Glomerular visceral epithelial cell (primary cell): ENCODE results near the gene SPDYE3.
"Not testable (repeated sequence)": the region's sequence is repeated elsewhere in the genome, so short reads cannot be mapped to it uniquely, and the experiment has no call there.

Experiments
- DNase-seq: peaks from one replicate; pipeline ENCODE4 v3.0.0-alpha.2; 2016; ENCODE audit errors: extremely low spot score

Gene SPDYE3

GRCh38 chr7:100352230-100352781 is 44.8 kb downstream of the SPDYE3 start:
- not testable (repeated sequence) for DNase-seq

DNA sequence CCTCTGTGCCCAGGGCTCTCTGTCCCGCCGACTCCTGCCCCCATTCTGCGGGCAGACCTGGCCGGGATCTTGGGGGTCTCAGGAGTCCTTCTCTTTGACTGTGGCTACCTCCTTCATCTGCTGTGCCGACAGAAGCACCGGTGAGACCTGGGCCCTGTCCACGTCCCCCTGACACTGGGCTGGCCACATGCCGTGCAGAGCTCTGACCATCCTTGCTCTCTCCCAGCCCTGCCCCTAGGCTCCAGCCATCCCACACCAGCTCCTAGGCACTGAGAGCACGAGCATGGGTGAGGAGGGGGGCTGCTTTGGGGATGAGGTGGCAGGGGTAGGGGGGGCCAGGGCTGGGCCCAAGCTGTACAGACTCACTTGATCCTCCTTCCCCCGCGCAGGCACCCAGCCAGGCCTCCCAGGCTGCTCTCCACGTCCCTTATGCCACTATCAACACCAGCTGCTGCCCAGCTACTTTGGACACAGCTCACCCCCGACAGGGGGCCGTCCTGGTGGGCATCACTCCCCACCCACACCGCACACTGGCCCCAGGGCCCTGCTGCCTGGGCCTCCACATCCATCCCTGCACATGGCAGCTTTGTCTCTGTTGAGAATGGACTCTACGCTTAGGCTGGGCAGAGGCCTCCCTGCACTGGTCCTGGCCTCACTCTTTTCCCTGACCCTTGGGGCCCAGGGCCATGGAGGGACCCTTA is 45.6 kb downstream of the SPDYE3 start:
- DNase-seq, result no peak

DNA sequence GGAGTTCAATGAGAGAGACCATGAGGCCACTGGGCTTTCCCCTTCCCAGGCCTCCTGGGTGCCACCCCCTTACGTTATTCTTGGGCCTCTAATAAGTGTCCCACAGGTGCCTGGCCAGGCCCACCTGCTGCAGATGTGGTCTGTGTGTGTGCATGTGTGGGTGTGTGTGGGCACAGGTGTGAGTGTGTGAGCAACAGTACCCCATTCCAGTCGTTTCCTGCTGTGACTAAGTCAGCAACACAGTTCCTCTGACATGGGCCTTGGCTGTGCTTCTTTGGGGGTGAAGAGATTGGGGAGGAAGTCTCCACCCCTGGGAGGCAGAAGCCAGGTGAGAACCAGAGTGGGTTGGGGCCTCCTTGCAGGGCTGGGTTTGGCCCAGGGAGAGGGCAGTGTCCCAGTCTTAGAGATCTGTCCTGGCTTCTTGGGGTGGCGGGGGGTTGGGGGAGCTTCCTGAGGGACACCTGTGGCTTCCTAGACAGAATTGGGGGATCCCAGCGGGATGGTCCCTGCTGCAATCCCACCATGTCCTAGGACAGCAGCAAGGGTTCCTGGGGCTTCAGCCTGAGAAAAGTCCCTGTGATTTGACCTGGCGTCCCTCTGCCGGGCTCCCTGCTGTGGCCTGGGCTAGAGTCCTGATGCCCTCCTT is 46.3 kb downstream of the SPDYE3 start:
- DNase-seq, result no peak

- no peak for DNase-seq
These were observed 49.0 kb downstream of the SPDYE3 start for GRCh38 chr7:100356416-100357068.

GRCh38 chr7:100357131-100357561 is 49.6 kb downstream of the SPDYE3 start:
- no peak for DNase-seq

GRCh38 chr7:100358027-100358856 is 50.7 kb downstream of the SPDYE3 start, which contains the start of gene PILRB:
TSS of gene PILRB (plus strand) at chr7:100358117. CDS start at chr7:100358303, 186 bp downstream.
- DNase-seq, result no peak

GRCh38 chr7:100358857-100359212 is 51.3 kb downstream of the SPDYE3 start:
- no peak for DNase-seq

GRCh38 chr7:100360135-100360854 is 52.8 kb downstream of the SPDYE3 start:
- DNase-seq, result no peak

GRCh38 chr7:100363098-100363497 is 55.6 kb downstream of the SPDYE3 start:
- no peak for DNase-seq

DNA sequence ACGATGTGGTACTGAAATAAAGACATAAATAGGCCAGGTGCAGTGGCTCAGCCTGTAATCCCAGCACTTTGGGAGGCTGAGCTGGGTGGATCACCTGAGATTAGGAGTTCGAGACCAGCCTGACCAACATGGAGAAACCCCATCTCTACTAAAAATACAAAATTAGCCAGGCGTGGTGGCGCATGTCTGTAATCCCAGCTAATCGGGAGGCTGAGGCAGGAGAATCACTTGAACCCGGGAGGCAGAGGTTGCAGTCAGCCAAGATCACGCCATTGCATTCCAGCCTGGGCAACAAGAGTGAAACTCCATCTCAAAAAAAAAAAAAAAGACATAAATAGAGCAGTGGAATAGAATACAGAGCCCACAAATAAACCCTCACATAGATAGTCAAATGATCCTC is 56.3 kb downstream of the SPDYE3 start:
- DNase-seq, result not testable (repeated sequence)

DNA sequence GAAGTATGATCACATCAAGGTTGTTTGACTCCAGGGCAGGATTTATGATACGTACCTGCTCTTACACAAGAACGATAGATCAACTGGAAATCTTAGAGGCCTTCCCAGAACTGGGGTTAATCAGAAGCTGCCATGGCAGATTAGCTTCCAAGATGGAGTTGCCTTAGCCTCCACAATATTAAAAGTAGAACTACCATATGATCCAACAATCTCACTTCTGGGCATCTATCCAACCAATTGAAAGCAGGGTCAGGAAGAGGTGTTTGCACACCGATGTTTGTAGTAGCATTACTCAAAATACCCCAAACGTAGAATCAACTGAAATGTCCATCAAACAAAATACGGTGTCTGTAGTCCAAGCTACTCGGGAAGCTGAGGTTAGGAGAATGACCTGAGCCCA is 57.0 kb downstream of the SPDYE3 start:
- no peak for DNase-seq

DNA sequence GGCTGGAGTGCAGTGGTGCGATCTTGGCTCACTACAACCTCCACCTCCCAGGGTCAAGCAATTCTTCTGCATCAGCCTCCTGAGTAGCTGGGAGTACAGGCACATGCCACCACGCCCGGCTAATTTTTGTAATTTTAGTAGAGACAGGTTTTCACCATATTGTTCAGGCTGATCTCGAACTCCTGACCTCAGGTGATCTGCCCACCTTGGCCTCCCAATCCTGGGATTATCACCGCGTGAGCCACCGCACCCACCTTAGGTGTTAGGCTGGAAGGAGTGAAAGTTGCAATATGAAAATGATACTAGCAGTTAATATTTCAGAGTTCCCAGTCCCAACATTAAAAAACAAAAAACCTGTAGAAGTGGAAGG is 58.5 kb downstream of the SPDYE3 start:
- not testable (repeated sequence) for DNase-seq

- DNase-seq, result no peak
These were observed 59.1 kb downstream of the SPDYE3 start for GRCh38 chr7:100366411-100367250.

GRCh38 chr7:100367251-100367620 is 59.7 kb downstream of the SPDYE3 start:
- no peak for DNase-seq

- no peak for DNase-seq
These were observed 60.4 kb downstream of the SPDYE3 start for GRCh38 chr7:100367676-100368613.

GRCh38 chr7:100369105-100369504 is 61.6 kb downstream of the SPDYE3 start:
- DNase-seq, result no peak

DNA sequence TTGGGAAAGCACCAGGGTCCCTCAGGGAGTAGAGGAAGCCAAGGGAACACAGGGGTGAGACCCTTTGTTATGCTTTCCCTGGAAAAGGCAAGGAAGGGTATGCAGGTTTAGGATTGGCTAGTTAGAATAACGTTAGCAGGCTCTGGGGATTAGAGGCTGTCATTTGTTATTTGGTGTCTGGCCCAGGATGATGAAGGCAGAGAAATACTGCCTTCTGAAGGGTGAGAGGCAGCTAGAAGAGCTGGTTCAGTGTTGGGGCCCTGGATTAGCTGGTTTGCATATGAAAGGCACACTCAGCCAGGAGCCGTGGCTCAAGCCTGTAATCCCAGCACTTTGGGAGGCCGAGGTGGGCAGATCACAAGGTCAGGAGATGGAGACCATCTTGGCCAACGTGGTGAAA is 62.8 kb downstream of the SPDYE3 start:
- no peak for DNase-seq

GRCh38 chr7:100370746-100371145 is 63.2 kb downstream of the SPDYE3 start:
- DNase-seq, result no peak

DNA sequence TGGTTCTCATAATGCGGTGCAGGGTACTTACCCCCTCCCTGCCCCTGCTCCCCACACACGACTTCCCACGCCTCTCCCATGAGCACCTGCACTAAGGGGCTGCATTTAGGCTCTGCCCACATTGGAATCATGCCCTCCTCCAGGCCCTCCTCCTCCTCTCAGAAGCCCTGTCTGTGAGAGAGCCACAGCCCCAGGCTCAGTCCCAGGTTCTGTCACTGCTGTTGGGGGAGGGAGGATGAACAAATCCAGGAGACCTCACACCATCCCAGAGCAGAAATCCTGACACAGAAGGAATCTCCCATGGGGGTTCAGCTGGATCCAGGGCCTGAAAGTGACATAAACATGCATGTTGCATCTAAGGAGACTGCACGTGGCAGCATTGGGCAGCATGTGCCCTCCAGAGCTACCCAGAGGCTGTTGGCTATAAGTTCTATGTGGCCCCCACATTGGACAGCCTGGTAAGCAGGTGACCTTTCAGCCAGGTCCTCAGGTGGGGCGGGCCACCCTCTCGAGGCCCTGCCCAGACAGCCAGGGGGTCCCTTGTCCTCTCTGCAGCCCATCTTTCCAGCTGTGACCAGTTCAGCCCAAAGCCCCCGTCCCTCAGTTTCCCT is 64.2 kb downstream of the SPDYE3 start:
- DNase-seq, result no peak
